ENCODE data around the gene TSTD2.

The TSTD2 gene

GRCh38 chr9:97564291-97565175 lies 68.6 kb downstream of the TSTD2 start:
- TF ChIP-seq CTCF (IDR thresholded peaks at IDR 0.05; ENCODE audit: control insufficient read depth, extremely low read depth, insufficient read depth), result 0 out of 2 replicates have a peak, but pooled peaks have one; percentile 17
- peak; percentile 57 for DNase-seq (ENCODE audit: low read depth)

GRCh38 chr9:97563458-97564135 lies 69.6 kb downstream of the TSTD2 start:
- DNase-seq (ENCODE audit: low read depth), result no peak
- TF ChIP-seq CTCF (IDR thresholded peaks at IDR 0.05; ENCODE audit: control insufficient read depth, extremely low read depth, insufficient read depth), result no peak
- H3K4me3 ChIP-seq (ENCODE audit: low read depth, low read length), result no peak overlapping the region

More at GRCh38 chr9:97564291-97565175, 68.6 kb downstream of the TSTD2 start:
- no peak overlapping the region for H3K4me3 ChIP-seq (ENCODE audit: low read depth, low read length)

- no peak overlapping the region for H3K4me3 ChIP-seq (ENCODE audit: low read depth, low read length)
- no peak for TF ChIP-seq CTCF (IDR thresholded peaks at IDR 0.05; ENCODE audit: control insufficient read depth, extremely low read depth, insufficient read depth)
- no peak for DNase-seq (ENCODE audit: low read depth)
Observed at GRCh38 chr9:97562542-97562941, 70.6 kb downstream of the TSTD2 start.

GRCh38 chr9:97561501-97561900 lies 71.7 kb downstream of the TSTD2 start:
- no peak for DNase-seq (ENCODE audit: low read depth)

GRCh38 chr9:97560851-97561250 lies 72.3 kb downstream of the TSTD2 start:
- no peak overlapping the region for H3K4me3 ChIP-seq (ENCODE audit: low read depth, low read length)
- no peak for TF ChIP-seq CTCF (IDR thresholded peaks at IDR 0.05; ENCODE audit: control insufficient read depth, extremely low read depth, insufficient read depth)

More at GRCh38 chr9:97561501-97561900, 71.7 kb downstream of the TSTD2 start:
- no peak overlapping the region for H3K4me3 ChIP-seq (ENCODE audit: low read depth, low read length)
- no peak for TF ChIP-seq CTCF (IDR thresholded peaks at IDR 0.05; ENCODE audit: control insufficient read depth, extremely low read depth, insufficient read depth)

GRCh38 chr9:97560154-97560553 lies 73.0 kb downstream of the TSTD2 start:
- no peak for DNase-seq (ENCODE audit: low read depth)
- no peak overlapping the region for H3K4me3 ChIP-seq (ENCODE audit: low read depth, low read length)
- TF ChIP-seq CTCF (IDR thresholded peaks at IDR 0.05; ENCODE audit: control insufficient read depth, extremely low read depth, insufficient read depth), result no peak

More at GRCh38 chr9:97560851-97561250, 72.3 kb downstream of the TSTD2 start:
- DNase-seq (ENCODE audit: low read depth), result no peak

All from LNCaP clone FGC (cell line).